GM12878 (cell line): ENCODE data around the gene OLFML2B. TPM values are rescaled to one million over a fixed set of nuclear protein-coding genes. Genes with fewer than 3 reads are reported as not detected.

Source experiments
- ATAC-seq: fragments of 200-7000 bp; cut with Tn5 transposase; 3 replicates; pipeline ENCODE4 v1.9.1; 2020; ENCODE audit warnings: mild to moderate bottlenecking, moderate library complexity
- BruUV-seq: library from RNA; stranded (reverse); fragments of 400-500 nt; replicated peaks from 2 replicates; lab custom pipeline; 2021; lab: Mats Ljungman, UMichigan
- CTCF ChIA-PET: fragments of 300-600 bp; sonication (Branson Sonifier 250); formaldehyde crosslinking; extraction: SDS; loops from one replicate; lab custom pipeline; 2021; ENCODE audit warnings: inconsistent platforms; lab: Yijun Ruan, JAX
- POLR2A ChIA-PET: fragments of 350-600 bp; formaldehyde crosslinking; extraction: SDS; loops from one replicate; lab custom pipeline; 2021; ENCODE audit warnings: inconsistent platforms; lab: Charles Lee
- RAD21 ChIA-PET: fragments of 300-600 bp; sonication (Branson Sonifier 250); formaldehyde crosslinking; loops from one replicate; lab custom pipeline; 2023; ENCODE audit warnings: antibody characterized with exemption; ENCODE audit not compliant: unreplicated experiment; lab: Charles Lee
- SMC1A ChIA-PET: fragments of 300-600 bp; sonication (Branson Sonifier 250); formaldehyde crosslinking; loops from one replicate; lab custom pipeline; 2023; ENCODE audit not compliant: unreplicated experiment, uncharacterized antibody; lab: Charles Lee
- DNase-seq: peaks from one replicate; pipeline ENCODE4 v3.0.0-alpha.2; 2011; ENCODE audit warnings: low read depth, low spot score
- FAIRE-seq: peaks from 3 replicates; lab custom pipeline; 2011; peaks lifted over from hg19 to GRCh38; lab: Jason Lieb, UNC
- H2AFZ ChIP-seq: 2 replicates; pipeline ENCODE4 v1.6.0; 2011; ENCODE audit warnings: low read depth, low read length, control low read depth; ENCODE audit not compliant: control insufficient read depth
- H3K27ac ChIP-seq: 2 replicates; pipeline ENCODE4 v1.5.1; 2011; ENCODE audit warnings: control low read depth; ENCODE audit not compliant: control insufficient read depth, insufficient read depth
- H3K27me3 ChIP-seq, 2 experiments: replicated peaks in 1 of 2; 2 replicates each; pipeline versions ENCODE4 v1.6.0 to v1.6.1; 2011; ENCODE audit warnings: low read length in 1 of 2; ENCODE audit not compliant: control insufficient read depth in 2 of 2, insufficient read depth in 2 of 2
- H3K36me3 ChIP-seq, 2 experiments: 2 replicates each; pipeline ENCODE4 v1.5.1; 2011; ENCODE audit warnings: low read length in 1 of 2; ENCODE audit not compliant: control insufficient read depth in 2 of 2, insufficient read depth in 2 of 2
- H3K4me1 ChIP-seq: 2 replicates; pipeline ENCODE4 v1.6.1; 2011; ENCODE audit warnings: mild to moderate bottlenecking, low read length, moderate library complexity, mixed read lengths; ENCODE audit not compliant: control insufficient read depth, insufficient read depth
- H3K4me2 ChIP-seq: 2 replicates; pipeline ENCODE4 v1.6.0; 2011; ENCODE audit warnings: control low read depth; ENCODE audit not compliant: control insufficient read depth, insufficient read depth
- H3K4me3 ChIP-seq: fragments of 200-600 bp; sonication (generic); 2 replicates; pipeline ENCODE4 v1.5.1; 2016
- H3K79me2 ChIP-seq: 2 replicates; pipeline ENCODE4 v1.6.0; 2011; ENCODE audit warnings: low read length; ENCODE audit not compliant: control insufficient read depth, insufficient read depth
- H3K9ac ChIP-seq: 2 replicates; pipeline ENCODE4 v1.8.0; 2011; ENCODE audit warnings: low read length, control low read depth, mixed read lengths; ENCODE audit not compliant: control insufficient read depth, insufficient read depth
- H3K9me3 ChIP-seq: replicated peaks from 3 replicates; pipeline ENCODE4 v1.5.1; 2011; ENCODE audit warnings: mild to moderate bottlenecking, low read length; ENCODE audit not compliant: control insufficient read depth, insufficient read depth
- H4K20me1 ChIP-seq: 2 replicates; pipeline ENCODE4 v1.6.0; 2011; ENCODE audit not compliant: control insufficient read depth, insufficient read depth
- KAT2A ChIP-seq: conservative IDR thresholded peaks from 2 replicates; pipeline ENCODE4 v1.6.1; 2011; ENCODE audit warnings: low read depth, low read length; ENCODE audit not compliant: control insufficient read depth
- SPI1 ChIP-seq: IDR thresholded peaks from 2 replicates; pipeline ENCODE4 v1.6.1; 2011; ENCODE audit warnings: low read depth, mild to moderate bottlenecking, low read length, moderate library complexity, borderline replicate concordance; ENCODE audit not compliant: insufficient read depth
- ZNF687 ChIP-seq: fragments of 450-650 bp; IDR thresholded peaks from 2 replicates; pipeline ENCODE4 v1.6.1; 2017; ENCODE audit warnings: mild to moderate bottlenecking, moderate library complexity
- WGBS: methylation state at CpG from one replicate; pipeline ENCODE4 v1.1.6; 2016; ENCODE audit warnings: low lambda C conversion rate; ENCODE audit not compliant: insufficient replicate concordance, insufficient coverage; ENCODE audit errors: missing lambda C conversion rate; 5-methylcytosine and 5-hydroxymethylcytosine counted together
- in situ Hi-C: fragments of 300-500 bp; cut with MboI; formaldehyde crosslinking; loops from 9 replicates; pipeline ENCODE4 v1.14.3; 2018; ENCODE audit warnings: mixed read lengths
- intact Hi-C: fragments of 100-400 bp; cut with micrococcal nuclease; formaldehyde crosslinking; loops from one replicate; pipeline ENCODE4 v1.14.2; 2022; ENCODE audit not compliant: unreplicated experiment
- polyA plus RNA-seq, 11 experiments: library from polyadenylated mRNA; depleted of rRNA in 4 of 11; unstranded in 6 of 11; stranded (reverse) in 5 of 11; fragments of >200 nt; fragmentation: Nextera tagmentation in 4 of 11; fragmentation: Illumina TruSeq in 1 of 11; extraction: Ambion mirVana in 4 of 11; extraction: Trizol in 1 of 11; gene quantifications; 1 replicate in 1 of 11; 2 replicates in 10 of 11; pipeline versions ENCODE4 v1.2.1 to v1.2.3, GENCODE V29; 2011 to 2016; ENCODE audit warnings: inconsistent platforms in 2 of 11, missing spikeins in 2 of 11, low read depth in 1 of 11
- total RNA-seq, 4 experiments: library from RNA; depleted of rRNA in 3 of 4; stranded (reverse); fragments of >200 nt in 3 of 4; fragmentation: Illumina TruSeq in 1 of 4; extraction: Trizol in 1 of 4; gene quantifications; 2 replicates each; pipeline versions ENCODE4 v1.2.1 to v1.2.3, GENCODE V29; 2013 to 2021

OLFML2B gene
- total and polyA plus RNA-seq, 10 of the 15 experiments (the other 5 are each of a cell fraction or from before 2014, with no cell fraction given), result not detected

GRCh38 chr1:162040001-162040400, 16.3 kb upstream of the OLFML2B start:
- no peak for ATAC-seq
- H2AFZ ChIP-seq, result no peak overlapping the region
- H3K4me3 ChIP-seq, result no peak overlapping the region
- POLR2A ChIA-PET, result no interaction called here
- intact Hi-C loops, result no loop called here
- SMC1A ChIA-PET, result no interaction called here
- no peak for FAIRE-seq
- no peaks in the 10 kb centered on the region for H3K36me3 ChIP-seq
- H4K20me1 ChIP-seq, result no peaks in the 10 kb centered on the region
- CTCF ChIA-PET, result interaction anchor here (8.1 kb wide), 1 partner anchor 247 kb away, joined by 214 read pairs; no protein-coding TSS in a partner anchor
- H3K9me3 ChIP-seq, result no peaks in the 10 kb centered on the region
- 25% methylated on average over 4 of the region's 4 CpGs for WGBS
- no peak overlapping the region for H3K4me2 ChIP-seq
- no peaks in the 10 kb centered on the region for H3K79me2 ChIP-seq
- DNase-seq, result no peak
- RAD21 ChIA-PET, result no interaction called here
- no peak overlapping the region for H3K9ac ChIP-seq
- TF ChIP-seq SPI1 (no peak), KAT2A (no peak), ZNF687 (no peak)
- no peak overlapping the region for H3K27ac ChIP-seq
- in situ Hi-C loops, result no loop called here
- no peaks in the 10 kb centered on the region; a peak in 1 of 4 replicates for H3K27me3 ChIP-seq
- H3K4me1 ChIP-seq, result no peaks in the 10 kb centered on the region
- no TSS peak for BruUV-seq
